Stomach (tissue), 4 donors: ENCODE data around the gene VSIG10L.

Experiments used
- CTCF ChIP-seq, 7 experiments: fragments of 450-650 bp in 4 of 7; fragments of 200-600 bp in 3 of 7; sonication (generic) in 3 of 7; IDR thresholded peaks; one replicate each; pipeline ENCODE4 v1.5.1; 2016 to 2019; ENCODE audit warnings: antibody characterized with exemption in 7 of 7, control low read depth in 2 of 7, mild to moderate bottlenecking in 1 of 7
- EP300 ChIP-seq: sonication (generic); formaldehyde crosslinking; IDR thresholded peaks from one replicate; pipeline ENCODE4 v1.6.1; 2017; ENCODE audit warnings: antibody characterized with exemption
- POLR2A ChIP-seq, 4 donors: fragments of 450-650 bp; IDR thresholded peaks; one replicate each; pipeline ENCODE4 v1.6.1; 2016; ENCODE audit warnings: antibody characterized with exemption in 4 of 4, control low read depth in 2 of 4, mild to moderate bottlenecking in 1 of 4, moderate library complexity in 1 of 4
- POLR2AphosphoS5 ChIP-seq, 3 donors: sonication (generic); formaldehyde crosslinking; IDR thresholded peaks; one replicate each; pipeline ENCODE4 v1.6.1; 2016; ENCODE audit warnings: antibody characterized with exemption in 3 of 3

- TF ChIP-seq POLR2A (IDR thresholded peaks at IDR 0.05) = no peak
- TF ChIP-seq CTCF (IDR thresholded peaks at IDR 0.05) = no peak
- no peak for TF ChIP-seq EP300
- no peak for TF ChIP-seq POLR2AphosphoS5 (IDR thresholded peaks at IDR 0.05)
Observed at GRCh38 chr19:51294977-51295375, 47.0 kb downstream of the VSIG10L start.
